HepG2 (cell line): Measurements from ENCODE around the gene RAB40C. TPM values are rescaled to one million over a fixed set of nuclear protein-coding genes. Genes with fewer than 3 reads are reported as not detected.

Source experiments
- CBX1 ChIP-seq: IDR thresholded peaks from one replicate; pipeline ENCODE4 v1.6.1; 2016; ENCODE audit warnings: antibody characterized with exemption, low read depth
- CREB1 ChIP-seq, 2 experiments: fragments of 450-650 bp in 1 of 2; IDR thresholded peaks; 2 replicates each; pipeline ENCODE4 v1.6.1; 2016 to 2017; ENCODE audit warnings: control low read depth in 1 of 2, mild to moderate bottlenecking in 1 of 2, missing compliant biosample characterization in 1 of 2, missing genetic modification characterization in 1 of 2
- HIVEP1 ChIP-seq: sonication (generic); formaldehyde crosslinking; IDR thresholded peaks from 2 replicates; pipeline ENCODE4 v1.4.0; 2020; ENCODE audit warnings: mild to moderate bottlenecking, missing genetic modification reagents
- ISL2 ChIP-seq: sonication (generic); formaldehyde crosslinking; IDR thresholded peaks from 2 replicates; pipeline ENCODE4 v1.5.0; 2020; ENCODE audit warnings: missing genetic modification reagents
- MAFK ChIP-seq, 2 experiments: IDR thresholded peaks in 1 of 2; conservative IDR thresholded peaks in 1 of 2; 2 replicates each; pipeline ENCODE4 v1.6.1; 2011; ENCODE audit warnings: improper control_type of control experiment in 2 of 2, low read length in 2 of 2
- NBN ChIP-seq: fragments of 450-650 bp; conservative IDR thresholded peaks from 2 replicates; pipeline ENCODE4 v1.6.1; 2017
- PAWR ChIP-seq: sonication (generic); formaldehyde crosslinking; IDR thresholded peaks from 2 replicates; pipeline ENCODE4 v1.4.0; 2020; ENCODE audit warnings: missing genetic modification reagents, mild to moderate bottlenecking, borderline replicate concordance
- SRF ChIP-seq: IDR thresholded peaks from 2 replicates; pipeline ENCODE4 v1.6.1; 2011; ENCODE audit warnings: mild to moderate bottlenecking, low read depth, low read length, moderate library complexity
- ZNF124 ChIP-seq: sonication (generic); formaldehyde crosslinking; IDR thresholded peaks from 2 replicates; pipeline ENCODE4 v1.4.0; 2020; ENCODE audit warnings: missing genetic modification reagents
- ZNF143 ChIP-seq: sonication (generic); formaldehyde crosslinking; IDR thresholded peaks from 2 replicates; pipeline ENCODE4 v1.4.0; 2020; ENCODE audit warnings: missing genetic modification reagents
- ZNF703 ChIP-seq: sonication (generic); formaldehyde crosslinking; IDR thresholded peaks from 2 replicates; pipeline ENCODE4 v1.5.1; 2020; ENCODE audit warnings: missing genetic modification reagents, mild to moderate bottlenecking, moderate library complexity, borderline replicate concordance
- ZNF883 ChIP-seq: sonication (generic); formaldehyde crosslinking; IDR thresholded peaks from 2 replicates; pipeline ENCODE4 v1.5.1; 2020; ENCODE audit warnings: mild to moderate bottlenecking, missing genetic modification reagents; ENCODE audit errors: not compliant biosample characterization
- polyA plus RNA-seq, 8 experiments: library from polyadenylated mRNA; depleted of rRNA in 3 of 8; stranded (reverse) in 7 of 8; unstranded in 1 of 8; fragments of >200 nt; fragmentation: Illumina TruSeq in 4 of 8; extraction: Trizol in 4 of 8; gene quantifications; 2 replicates each; pipeline versions ENCODE4 v1.2.1 to v1.2.3, GENCODE V29; 2011 to 2016; ENCODE audit warnings: low read depth in 4 of 8, missing spikeins in 1 of 8, mixed read lengths in 1 of 8; ENCODE audit not compliant: insufficient read depth in 1 of 8
- total RNA-seq, 5 experiments: library from RNA; depleted of rRNA; stranded (reverse); fragments of >200 nt; fragmentation: Illumina TruSeq; extraction: Trizol; gene quantifications; 2 replicates each; pipeline ENCODE4 v1.2.3, GENCODE V29; 2016; ENCODE audit warnings: low read depth in 1 of 5
- TF ChIP-seq, protein P1 (sequence below): sonication (generic); formaldehyde crosslinking; IDR thresholded peaks from 2 replicates; pipeline ENCODE4 v1.5.0; 2020; ENCODE audit warnings: mild to moderate bottlenecking, missing genetic modification reagents, borderline replicate concordance
- TF ChIP-seq, protein P2 (sequence below): sonication (generic); formaldehyde crosslinking; IDR thresholded peaks from 2 replicates; pipeline ENCODE4 v1.5.0; 2020; ENCODE audit warnings: mild to moderate bottlenecking, missing genetic modification reagents
- TF ChIP-seq, protein P3 (sequence below): IDR thresholded peaks from 2 replicates; pipeline ENCODE4 v1.6.1; 2012; ENCODE audit warnings: inconsistent platforms
- TF ChIP-seq, protein P4 (sequence below): sonication (generic); formaldehyde crosslinking; IDR thresholded peaks from 2 replicates; pipeline ENCODE4 v1.4.0; 2020; ENCODE audit warnings: missing genetic modification reagents, borderline replicate concordance

RAB40C gene
- total and polyA plus RNA-seq, 2 of the 13 experiments (the other 11 are each of a cell fraction or from before 2014, with no cell fraction given), result 7.7 to 11.5 TPM

DNA sequence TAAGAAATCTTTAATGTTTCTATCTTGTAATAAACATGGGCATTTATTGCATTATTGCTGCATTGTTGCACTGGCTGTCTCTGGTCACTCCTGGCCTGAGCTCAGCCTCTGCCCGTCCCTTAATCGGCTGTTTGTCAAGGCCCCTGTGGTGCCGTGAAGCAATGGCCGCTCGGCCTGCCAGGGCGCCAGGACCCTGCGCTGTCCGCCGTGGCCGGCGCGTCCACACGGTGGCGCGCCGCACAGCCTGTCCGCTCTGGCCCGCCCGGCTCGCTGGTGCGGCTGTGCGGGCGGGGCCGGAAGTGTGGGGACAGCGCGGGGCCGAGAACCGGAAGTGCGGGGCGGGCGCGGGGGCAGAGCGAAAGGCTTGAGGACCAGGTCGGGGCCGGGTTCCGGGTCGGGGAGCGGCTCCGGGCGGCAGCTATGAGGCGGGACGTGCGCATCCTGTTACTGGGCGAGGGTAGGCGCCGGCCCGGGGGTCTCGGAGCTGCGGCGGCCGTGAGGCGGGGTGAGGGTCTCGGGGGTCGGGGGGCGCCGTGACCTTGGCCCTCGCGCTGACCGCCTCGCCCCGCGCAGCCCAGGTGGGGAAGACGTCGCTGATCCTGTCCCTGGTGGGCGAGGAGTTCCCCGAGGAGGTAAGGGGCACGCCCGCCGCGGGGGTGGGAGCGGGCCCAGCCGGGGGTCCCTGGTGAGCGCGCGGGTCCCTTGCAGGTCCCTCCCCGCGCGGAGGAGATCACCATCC lies 78.1 kb downstream of the RAB40C start, which contains the start of gene RHOT2 (continued):
- TF ChIP-seq ZNF883 (CRISPR knock-in tag) (no peak), PAWR (no peak), CBX1 (no peak), ZNF703 (CRISPR knock-in tag) (no peak), ZNF124 (CRISPR knock-in tag) (no peak), MAFK (conservative IDR thresholded peaks at IDR 0.05 in 1 of 2, IDR thresholded peaks at IDR 0.05 in 1 of 2; ENCODE audit: low read length in 2 of 2) (no peak), ZNF143 (CRISPR knock-in tag) (peak; percentile 65; the same call in 1 of the 2 replicates), CREB1 (IDR thresholded peaks at IDR 0.05) (peak; percentile 10; the same call in 1 of the 2 replicates), CREB1 (CRISPR knock-in tag; IDR thresholded peaks at IDR 0.05) (no peak), SRF (no peak), ISL2 (CRISPR knock-in tag) (no peak; the same call in 1 of the 2 replicates), NBN (no peak), HIVEP1 (CRISPR knock-in tag) (no peak)
- TF ChIP-seq, protein P1, sequence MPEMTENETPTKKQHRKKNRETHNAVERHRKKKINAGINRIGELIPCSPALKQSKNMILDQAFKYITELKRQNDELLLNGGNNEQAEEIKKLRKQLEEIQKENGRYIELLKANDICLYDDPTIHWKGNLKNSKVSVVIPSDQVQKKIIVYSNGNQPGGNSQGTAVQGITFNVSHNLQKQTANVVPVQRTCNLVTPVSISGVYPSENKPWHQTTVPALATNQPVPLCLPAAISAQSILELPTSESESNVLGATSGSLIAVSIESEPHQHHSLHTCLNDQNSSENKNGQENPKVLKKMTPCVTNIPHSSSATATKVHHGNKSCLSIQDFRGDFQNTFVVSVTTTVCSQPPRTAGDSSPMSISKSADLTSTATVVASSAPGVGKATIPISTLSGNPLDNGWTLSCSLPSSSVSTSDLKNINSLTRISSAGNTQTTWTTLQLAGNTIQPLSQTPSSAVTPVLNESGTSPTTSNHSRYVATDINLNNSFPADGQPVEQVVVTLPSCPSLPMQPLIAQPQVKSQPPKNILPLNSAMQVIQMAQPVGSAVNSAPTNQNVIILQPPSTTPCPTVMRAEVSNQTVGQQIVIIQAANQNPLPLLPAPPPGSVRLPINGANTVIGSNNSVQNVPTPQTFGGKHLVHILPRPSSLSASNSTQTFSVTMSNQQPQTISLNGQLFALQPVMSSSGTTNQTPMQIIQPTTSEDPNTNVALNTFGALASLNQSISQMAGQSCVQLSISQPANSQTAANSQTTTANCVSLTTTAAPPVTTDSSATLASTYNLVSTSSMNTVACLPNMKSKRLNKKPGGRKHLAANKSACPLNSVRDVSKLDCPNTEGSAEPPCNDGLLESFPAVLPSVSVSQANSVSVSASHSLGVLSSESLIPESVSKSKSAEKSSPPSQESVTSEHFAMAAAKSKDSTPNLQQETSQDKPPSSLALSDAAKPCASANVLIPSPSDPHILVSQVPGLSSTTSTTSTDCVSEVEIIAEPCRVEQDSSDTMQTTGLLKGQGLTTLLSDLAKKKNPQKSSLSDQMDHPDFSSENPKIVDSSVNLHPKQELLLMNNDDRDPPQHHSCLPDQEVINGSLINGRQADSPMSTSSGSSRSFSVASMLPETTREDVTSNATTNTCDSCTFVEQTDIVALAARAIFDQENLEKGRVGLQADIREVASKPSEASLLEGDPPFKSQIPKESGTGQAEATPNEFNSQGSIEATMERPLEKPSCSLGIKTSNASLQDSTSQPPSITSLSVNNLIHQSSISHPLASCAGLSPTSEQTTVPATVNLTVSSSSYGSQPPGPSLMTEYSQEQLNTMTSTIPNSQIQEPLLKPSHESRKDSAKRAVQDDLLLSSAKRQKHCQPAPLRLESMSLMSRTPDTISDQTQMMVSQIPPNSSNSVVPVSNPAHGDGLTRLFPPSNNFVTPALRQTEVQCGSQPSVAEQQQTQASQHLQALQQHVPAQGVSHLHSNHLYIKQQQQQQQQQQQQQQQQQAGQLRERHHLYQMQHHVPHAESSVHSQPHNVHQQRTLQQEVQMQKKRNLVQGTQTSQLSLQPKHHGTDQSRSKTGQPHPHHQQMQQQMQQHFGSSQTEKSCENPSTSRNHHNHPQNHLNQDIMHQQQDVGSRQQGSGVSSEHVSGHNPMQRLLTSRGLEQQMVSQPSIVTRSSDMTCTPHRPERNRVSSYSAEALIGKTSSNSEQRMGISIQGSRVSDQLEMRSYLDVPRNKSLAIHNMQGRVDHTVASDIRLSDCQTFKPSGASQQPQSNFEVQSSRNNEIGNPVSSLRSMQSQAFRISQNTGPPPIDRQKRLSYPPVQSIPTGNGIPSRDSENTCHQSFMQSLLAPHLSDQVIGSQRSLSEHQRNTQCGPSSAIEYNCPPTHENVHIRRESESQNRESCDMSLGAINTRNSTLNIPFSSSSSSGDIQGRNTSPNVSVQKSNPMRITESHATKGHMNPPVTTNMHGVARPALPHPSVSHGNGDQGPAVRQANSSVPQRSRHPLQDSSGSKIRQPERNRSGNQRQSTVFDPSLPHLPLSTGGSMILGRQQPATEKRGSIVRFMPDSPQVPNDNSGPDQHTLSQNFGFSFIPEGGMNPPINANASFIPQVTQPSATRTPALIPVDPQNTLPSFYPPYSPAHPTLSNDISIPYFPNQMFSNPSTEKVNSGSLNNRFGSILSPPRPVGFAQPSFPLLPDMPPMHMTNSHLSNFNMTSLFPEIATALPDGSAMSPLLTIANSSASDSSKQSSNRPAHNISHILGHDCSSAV, result no peak
- TF ChIP-seq, protein P2, sequence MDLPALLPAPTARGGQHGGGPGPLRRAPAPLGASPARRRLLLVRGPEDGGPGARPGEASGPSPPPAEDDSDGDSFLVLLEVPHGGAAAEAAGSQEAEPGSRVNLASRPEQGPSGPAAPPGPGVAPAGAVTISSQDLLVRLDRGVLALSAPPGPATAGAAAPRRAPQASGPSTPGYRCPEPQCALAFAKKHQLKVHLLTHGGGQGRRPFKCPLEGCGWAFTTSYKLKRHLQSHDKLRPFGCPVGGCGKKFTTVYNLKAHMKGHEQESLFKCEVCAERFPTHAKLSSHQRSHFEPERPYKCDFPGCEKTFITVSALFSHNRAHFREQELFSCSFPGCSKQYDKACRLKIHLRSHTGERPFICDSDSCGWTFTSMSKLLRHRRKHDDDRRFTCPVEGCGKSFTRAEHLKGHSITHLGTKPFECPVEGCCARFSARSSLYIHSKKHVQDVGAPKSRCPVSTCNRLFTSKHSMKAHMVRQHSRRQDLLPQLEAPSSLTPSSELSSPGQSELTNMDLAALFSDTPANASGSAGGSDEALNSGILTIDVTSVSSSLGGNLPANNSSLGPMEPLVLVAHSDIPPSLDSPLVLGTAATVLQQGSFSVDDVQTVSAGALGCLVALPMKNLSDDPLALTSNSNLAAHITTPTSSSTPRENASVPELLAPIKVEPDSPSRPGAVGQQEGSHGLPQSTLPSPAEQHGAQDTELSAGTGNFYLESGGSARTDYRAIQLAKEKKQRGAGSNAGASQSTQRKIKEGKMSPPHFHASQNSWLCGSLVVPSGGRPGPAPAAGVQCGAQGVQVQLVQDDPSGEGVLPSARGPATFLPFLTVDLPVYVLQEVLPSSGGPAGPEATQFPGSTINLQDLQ (CRISPR knock-in tag), result no peak; the same call in 1 of the 2 replicates
- TF ChIP-seq, protein P3, sequence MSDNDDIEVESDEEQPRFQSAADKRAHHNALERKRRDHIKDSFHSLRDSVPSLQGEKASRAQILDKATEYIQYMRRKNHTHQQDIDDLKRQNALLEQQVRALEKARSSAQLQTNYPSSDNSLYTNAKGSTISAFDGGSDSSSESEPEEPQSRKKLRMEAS, result peak; percentile 82
- TF ChIP-seq, protein P4, sequence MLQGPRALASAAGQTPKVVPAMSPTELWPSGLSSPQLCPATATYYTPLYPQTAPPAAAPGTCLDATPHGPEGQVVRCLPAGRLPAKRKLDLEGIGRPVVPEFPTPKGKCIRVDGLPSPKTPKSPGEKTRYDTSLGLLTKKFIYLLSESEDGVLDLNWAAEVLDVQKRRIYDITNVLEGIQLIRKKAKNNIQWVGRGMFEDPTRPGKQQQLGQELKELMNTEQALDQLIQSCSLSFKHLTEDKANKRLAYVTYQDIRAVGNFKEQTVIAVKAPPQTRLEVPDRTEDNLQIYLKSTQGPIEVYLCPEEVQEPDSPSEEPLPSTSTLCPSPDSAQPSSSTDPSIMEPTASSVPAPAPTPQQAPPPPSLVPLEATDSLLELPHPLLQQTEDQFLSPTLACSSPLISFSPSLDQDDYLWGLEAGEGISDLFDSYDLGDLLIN, result no peak
